Fibroblast of mammary gland (primary cell): ENCODE measurements around the gene JAM3.

Source experiments
- DNase-seq: peaks from one replicate; pipeline ENCODE4 v3.0.0-alpha.2; 2010; ENCODE audit warnings: low read depth
- H3K4me3 ChIP-seq: 2 replicates; pipeline ENCODE4 v1.5.1; 2011; ENCODE audit warnings: low read depth, mild to moderate bottlenecking, low read length, moderate library complexity; ENCODE audit not compliant: control insufficient read depth
- TF ChIP-seq, protein P1 (sequence below): conservative IDR thresholded peaks from 2 replicates; pipeline ENCODE4 v1.5.1; 2011; ENCODE audit warnings: low read depth, low read length, inconsistent platforms; ENCODE audit not compliant: control insufficient read depth, insufficient read depth

JAM3 gene

DNA sequence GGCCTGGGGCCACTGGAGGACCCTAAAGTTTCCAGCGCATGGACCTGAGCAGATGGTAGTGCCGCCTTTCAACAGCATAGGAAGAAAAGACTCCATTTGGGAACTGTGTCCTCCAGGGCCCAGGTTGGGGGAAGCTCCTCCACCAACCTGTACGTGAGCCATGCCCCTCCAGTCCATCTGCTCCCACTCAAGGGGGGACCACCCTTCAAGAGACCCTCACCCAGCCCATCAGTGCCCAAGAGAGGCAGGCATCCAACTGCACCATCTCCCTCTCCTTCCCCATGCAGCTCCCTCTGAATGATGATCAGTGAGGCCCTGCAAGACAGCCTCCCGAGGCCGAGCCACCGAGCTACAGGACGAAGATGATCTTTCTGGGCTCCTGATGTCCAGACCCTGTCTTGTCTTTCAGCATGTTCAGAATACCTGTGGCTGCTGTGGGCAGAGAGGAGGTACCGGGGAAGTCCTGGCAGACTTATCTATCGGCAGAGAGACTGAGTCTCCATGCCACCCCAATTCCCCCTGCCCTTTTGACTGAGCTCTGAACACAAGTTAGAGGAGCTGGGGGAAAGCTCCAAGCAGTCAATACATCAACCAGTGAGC lies 25.0 kb upstream of the JAM3 start:
- H3K4me3 ChIP-seq, result no peak overlapping the region
- DNase-seq, result no peak
- TF ChIP-seq, protein P1, sequence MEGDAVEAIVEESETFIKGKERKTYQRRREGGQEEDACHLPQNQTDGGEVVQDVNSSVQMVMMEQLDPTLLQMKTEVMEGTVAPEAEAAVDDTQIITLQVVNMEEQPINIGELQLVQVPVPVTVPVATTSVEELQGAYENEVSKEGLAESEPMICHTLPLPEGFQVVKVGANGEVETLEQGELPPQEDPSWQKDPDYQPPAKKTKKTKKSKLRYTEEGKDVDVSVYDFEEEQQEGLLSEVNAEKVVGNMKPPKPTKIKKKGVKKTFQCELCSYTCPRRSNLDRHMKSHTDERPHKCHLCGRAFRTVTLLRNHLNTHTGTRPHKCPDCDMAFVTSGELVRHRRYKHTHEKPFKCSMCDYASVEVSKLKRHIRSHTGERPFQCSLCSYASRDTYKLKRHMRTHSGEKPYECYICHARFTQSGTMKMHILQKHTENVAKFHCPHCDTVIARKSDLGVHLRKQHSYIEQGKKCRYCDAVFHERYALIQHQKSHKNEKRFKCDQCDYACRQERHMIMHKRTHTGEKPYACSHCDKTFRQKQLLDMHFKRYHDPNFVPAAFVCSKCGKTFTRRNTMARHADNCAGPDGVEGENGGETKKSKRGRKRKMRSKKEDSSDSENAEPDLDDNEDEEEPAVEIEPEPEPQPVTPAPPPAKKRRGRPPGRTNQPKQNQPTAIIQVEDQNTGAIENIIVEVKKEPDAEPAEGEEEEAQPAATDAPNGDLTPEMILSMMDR, result no peak

DNA sequence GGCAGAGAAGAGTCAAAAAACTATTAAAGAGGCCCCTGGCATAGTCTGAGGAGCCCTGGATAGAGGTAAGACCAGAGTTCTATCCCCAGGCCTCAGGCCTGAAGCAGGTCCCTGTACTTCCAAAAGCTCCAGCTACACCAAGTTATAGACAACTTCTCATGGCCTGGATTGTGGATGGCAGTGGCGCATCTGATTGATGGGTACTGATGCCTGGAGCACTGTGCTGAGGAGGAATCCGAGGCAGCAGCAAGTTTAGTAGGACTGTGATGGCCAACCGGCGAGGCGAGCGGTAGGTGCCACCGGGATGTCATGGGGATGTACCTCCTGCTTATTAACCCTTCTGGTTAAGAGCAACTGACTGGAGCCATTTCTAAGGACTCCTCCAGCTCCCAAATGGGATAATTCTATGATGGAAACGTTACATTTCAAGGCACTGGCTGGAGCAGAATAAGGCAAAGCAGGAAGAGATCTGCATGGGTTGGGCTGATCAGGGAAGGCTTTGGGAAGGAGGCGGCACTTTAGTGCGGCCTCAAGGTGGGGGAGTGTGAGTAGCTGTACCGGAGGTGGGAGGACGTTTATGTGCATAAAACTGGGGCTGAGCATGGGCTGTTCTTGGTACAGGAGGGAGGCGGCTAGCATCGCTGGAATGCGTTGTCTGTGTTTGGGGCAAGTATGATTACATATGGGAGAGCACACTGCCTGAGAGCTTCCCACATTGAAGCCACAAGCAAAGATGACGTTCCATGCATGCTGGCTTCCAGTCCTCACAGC lies 24.2 kb upstream of the JAM3 start:
- TF ChIP-seq, protein P1, result no peak
- DNase-seq, result no peak
- H3K4me3 ChIP-seq, result no peak overlapping the region

DNA sequence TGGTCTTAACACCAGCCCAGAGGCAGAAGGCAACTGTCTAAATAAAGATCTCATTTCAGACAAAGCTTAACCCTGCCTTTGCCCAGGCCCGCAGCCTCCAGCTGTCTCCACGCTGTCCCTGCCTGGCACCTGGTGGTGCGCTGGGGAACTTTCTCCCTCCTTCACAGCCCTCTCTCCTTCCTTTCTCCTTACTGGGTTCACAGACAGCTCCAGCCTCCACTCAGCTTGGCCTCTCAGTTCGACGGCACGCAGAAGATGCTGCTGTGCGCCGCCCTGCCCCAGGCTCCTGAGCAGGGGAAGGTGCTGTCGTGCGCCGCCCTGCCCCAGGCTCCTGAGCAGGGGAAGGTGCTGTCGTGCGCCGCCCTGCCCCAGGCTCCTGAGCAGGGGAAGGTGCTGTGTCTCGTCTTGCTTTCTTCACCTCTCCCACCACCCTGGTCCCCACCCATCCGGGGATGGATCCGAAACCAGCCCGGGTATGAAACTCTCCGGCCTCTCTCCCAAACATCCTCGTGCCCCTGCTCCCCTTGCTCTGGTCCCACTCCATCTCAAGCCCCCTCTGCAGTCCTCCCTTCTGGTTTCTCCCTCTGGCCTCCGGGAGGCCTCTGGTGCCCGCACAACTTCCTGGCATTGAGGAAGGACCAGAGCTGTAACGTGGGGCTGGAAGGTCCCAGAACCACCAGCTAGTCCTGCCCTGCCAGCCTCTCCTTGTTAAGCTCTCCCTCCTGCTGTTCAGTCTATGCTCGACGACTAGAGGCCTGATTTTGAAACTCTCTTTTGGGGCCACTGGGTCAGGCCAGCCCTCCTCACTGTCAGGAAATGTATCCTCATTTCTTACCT lies 22.9 kb upstream of the JAM3 start:
- DNase-seq, result no peak
- TF ChIP-seq, protein P1, result peak; percentile 22
- H3K4me3 ChIP-seq, result no peak overlapping the region

DNA sequence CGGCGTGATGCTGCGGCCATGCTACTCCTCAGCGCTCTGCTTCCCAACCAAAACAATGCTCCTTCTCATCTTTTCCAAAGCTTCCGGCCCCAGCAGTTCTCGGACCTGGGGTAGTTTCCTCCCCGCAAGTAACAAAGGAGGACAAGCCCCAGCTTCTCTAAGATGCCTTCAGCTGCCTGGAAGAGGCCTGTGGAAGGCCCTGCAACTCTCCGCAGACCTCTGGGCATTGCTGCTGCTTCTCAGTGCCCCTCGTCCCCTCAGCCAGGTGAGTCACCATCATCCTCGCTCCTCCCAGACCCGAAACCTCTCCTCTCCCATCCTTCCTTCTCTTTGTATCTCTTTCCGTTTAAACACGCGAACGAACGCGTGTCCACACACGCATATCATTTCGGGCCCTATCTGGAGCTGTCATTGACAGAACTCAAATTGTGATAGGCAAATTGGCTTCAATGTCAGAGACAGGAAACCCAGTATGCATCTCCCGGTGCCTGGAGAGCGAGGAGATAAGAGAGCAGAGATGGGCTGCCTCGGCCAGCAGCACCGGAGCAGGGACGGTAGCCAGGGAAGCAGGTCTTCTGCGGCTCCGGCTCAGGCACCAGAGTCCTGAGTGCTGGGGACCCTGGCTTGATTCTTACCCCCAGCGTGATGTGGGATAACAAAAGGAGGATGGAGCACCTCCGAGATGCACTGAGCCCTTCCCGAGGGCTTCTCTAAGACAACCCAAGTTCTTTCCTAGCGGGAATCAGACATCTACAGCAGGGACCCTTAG lies 22.0 kb upstream of the JAM3 start:
- DNase-seq, result no peak
- no peak overlapping the region for H3K4me3 ChIP-seq
- TF ChIP-seq, protein P1, result no peak

DNA sequence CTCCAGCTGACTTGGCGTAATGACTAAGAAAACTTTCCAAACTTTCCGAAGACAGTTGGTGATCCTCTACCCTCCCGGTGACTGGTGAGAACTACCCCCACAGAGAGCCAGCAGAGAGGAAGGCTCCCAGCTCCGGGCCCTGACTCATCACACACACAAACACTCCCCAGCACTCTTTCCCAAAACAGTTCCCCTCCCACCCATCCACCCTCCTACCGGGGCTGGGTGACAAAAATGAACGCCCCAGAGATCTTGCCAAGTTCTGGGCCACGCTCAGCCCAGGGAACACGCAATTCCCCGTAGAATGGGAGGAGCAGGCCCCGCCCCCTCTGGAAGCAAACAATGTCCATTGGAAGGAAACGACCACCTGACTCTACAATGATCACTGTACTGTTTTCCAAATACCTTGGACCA lies 21.3 kb upstream of the JAM3 start:
- TF ChIP-seq, protein P1, result no peak
- H3K4me3 ChIP-seq, result peak overlapping the region; percentile 4
- DNase-seq, result peak; percentile 93

DNA sequence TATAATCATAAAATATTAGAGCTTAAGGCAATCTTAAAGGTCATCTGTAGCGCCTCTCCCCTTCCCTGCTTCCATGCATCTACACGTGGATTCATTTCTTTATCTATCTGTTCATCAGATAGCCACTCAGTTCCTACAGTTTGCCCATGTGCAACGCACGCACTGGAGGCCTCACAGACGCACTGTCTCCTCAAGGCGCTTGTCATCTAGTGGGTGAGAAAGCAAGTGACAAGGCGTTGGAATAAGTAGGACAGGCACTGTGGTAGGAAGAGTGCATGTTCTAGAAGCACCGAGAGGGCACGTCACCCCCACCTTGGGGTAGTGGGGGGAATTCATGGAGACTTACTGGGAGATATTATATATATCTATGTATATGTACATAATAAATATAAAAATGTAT lies 20.8 kb upstream of the JAM3 start:
- peak overlapping the region; percentile 4 for H3K4me3 ChIP-seq
- TF ChIP-seq, protein P1, result no peak
- DNase-seq, result no peak
